HT1080 (cell line): Measurements from ENCODE around the gene LY9. TPM values are rescaled to one million over a fixed set of nuclear protein-coding genes. Genes with fewer than 3 reads are reported as not detected.
A peak's percentile ranks its signal among the peaks of the same experiment; 100 is the strongest.

Experiments used
- DNase-seq: peaks from one replicate; pipeline ENCODE4 v3.0.0-alpha.2; 2015; ENCODE audit warnings: low read depth
- polyA plus RNA-seq, 2 experiments: library from polyadenylated mRNA; depleted of rRNA; stranded (reverse); fragments of >200 nt; gene quantifications; 2 replicates each; pipeline ENCODE4 v1.2.3, GENCODE V29; 2015
- total RNA-seq: library from RNA; depleted of rRNA; stranded (reverse); fragments of >200 nt; shearing (Covaris generic); gene quantifications from 2 replicates; pipeline ENCODE4 v1.2.3, GENCODE V29; 2014; rRNA removed

The LY9 gene, protein sequence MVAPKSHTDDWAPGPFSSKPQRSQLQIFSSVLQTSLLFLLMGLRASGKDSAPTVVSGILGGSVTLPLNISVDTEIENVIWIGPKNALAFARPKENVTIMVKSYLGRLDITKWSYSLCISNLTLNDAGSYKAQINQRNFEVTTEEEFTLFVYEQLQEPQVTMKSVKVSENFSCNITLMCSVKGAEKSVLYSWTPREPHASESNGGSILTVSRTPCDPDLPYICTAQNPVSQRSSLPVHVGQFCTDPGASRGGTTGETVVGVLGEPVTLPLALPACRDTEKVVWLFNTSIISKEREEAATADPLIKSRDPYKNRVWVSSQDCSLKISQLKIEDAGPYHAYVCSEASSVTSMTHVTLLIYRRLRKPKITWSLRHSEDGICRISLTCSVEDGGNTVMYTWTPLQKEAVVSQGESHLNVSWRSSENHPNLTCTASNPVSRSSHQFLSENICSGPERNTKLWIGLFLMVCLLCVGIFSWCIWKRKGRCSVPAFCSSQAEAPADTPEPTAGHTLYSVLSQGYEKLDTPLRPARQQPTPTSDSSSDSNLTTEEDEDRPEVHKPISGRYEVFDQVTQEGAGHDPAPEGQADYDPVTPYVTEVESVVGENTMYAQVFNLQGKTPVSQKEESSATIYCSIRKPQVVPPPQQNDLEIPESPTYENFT
- total RNA-seq, result not detected in 2 replicates
- 0.07 and 0.28 TPM in 2 replicates for polyA plus RNA-seq (2015; cell fraction: cytosol; rRNA removed)
- not detected in 2 replicates for polyA plus RNA-seq (2015; cell fraction: nucleus; rRNA removed)

DNA sequence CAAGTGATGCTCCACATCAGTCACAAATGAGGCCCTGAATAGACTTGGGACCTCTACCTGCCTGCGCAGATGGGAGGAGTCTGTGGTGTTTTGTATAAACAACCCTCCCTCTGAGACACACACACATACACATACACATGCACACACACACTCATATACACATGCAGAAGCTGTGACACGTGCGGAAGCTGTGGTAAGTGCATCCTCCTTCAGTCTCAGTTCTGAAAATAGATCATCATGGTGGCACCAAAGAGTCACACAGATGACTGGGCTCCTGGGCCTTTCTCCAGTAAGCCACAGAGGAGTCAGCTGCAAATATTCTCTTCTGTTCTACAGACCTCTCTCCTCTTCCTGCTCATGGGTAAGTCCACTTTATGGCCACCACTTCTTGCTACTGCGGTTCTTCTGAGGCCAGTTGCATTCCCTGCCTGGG, at the start of gene LY9:
TSS of gene LY9 (plus strand) at position 224 of the 433 bp plus-strand sequence. CDS start at position 238, 14 bp downstream.
- DNase-seq, result peak; percentile 60

DNA sequence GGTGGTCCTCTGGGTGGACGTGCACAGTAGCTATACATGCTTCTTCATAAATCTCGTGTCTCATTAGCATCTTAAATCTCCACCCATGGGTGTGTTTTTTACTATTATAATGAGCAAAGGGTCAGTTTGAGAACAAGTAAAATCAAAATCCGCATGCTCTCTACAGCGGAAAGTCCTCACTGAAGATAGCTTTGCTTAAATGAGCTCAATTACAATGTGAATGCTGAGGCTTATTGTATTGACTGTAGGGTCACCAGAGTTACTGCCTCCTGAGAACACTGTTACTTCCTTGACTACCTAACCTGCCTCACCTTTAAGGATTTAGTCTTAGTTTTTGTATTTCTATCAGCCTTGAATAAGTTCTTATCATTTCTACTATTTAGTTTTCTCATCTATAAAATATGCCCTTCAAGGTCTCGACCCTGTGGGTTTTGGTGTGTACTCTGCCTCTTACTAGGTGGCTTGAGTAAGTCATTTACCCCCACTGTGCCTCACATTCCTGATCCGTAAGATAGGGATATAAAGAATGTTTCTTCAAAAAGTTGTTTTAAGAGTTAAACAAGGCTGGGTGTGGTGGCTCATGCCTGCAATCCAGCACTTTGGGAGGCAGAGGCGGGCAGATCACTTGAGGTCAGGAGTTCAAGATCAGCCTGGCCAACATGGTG, 49.0 kb upstream of the LY9 start:
- DNase-seq, result peak; percentile 38

DNA sequence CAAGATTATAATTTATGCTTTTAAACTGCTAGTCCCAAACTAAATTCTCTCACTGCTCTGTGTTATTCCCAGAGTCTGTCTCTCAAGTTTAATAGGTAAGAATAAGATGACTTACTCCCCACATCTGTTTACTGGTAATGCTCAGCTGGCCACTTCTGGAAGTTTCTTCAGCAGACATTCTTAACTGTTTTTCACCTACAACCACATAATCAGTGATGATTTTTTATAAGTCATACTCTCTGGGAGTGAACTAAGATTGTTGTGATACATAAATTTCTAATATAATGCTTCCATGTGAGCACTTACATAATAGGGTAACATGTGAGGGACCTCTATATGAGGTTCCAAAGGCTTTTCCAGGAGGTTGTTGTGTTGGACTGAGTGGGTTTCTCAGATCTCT, 48.3 kb upstream of the LY9 start:
- DNase-seq, result no peak

DNA sequence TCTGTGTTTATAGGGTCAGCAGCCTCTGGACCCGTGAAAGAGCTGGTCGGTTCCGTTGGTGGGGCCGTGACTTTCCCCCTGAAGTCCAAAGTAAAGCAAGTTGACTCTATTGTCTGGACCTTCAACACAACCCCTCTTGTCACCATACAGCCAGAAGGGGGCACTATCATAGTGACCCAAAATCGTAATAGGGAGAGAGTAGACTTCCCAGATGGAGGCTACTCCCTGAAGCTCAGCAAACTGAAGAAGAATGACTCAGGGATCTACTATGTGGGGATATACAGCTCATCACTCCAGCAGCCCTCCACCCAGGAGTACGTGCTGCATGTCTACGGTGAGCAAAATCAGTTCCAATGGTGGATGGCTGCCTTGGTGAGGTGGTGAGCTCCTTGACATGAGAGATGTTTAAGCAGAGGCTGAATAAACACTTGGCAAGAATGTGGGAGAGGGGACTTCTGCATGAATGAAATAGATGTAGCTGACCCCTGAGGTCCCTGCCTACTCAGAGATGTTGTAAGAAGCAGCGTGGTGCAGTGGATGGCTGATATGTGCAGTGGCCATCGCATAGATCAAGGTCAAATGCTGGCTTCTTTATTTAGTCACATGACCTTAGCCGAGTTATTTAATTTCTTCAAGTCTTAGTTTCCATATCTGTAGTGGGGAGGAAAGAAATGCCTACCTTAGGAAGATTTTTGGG, 47.6 kb upstream of the LY9 start:
- DNase-seq, result peak; percentile 91

DNA sequence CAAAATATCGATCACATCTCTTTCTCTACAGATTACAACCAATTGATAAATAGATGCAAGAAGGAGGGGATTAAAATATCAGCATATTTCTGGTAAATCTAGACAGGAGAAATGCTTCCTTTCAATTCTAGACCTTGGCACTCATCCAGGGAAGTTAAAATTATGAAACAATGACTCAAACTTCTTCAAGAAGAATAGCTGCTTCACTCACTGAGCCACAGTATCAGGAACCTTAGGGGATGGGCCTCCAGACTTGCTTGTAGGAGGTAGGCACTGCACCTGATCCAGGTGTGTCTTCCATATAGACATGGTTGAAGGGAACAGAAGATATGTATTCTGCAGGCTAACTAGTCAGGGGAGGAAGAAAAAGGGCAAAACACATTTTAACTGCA, 47.1 kb upstream of the LY9 start:
- DNase-seq, result peak; percentile 41

DNA sequence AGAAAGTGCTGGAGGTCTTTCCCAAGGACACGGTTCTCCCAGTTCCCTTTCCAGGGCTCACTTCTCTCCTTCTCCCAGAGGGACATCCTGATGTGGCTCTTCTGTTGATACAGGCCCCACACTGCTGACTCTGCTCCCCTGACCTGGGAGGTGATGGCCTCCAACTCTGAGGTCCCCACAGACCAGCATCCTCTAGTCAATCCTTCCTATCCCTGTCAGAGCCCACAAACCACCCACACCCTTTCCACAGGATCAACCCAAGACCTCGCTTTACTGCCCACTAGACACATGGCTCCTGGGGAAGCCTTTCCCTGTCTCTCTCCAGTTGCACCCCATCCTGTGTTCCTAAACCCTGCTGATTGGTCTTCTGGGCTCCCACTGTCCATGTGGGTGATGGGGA, 45.4 kb upstream of the LY9 start:
- DNase-seq, result no peak

DNA sequence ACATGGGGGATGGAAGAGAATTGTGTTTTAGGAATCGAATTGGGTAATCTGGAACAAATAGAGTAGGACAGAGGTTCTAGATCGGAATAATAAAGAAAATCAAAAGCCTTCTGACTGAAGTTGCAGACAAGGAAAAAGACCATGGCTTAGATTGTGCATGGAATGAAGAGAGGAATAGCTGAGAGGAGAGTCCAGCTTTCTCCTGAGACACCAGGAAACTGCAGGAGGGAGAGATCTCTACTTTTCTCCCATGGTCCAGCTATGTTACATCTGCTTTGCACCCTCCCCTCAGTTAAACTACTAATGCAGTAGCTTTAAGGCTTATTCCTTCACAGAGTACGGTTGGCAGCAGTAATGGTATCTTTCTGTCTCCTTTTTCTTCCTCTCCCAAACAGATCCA, 43.6 kb upstream of the LY9 start:
- no peak for DNase-seq

DNA sequence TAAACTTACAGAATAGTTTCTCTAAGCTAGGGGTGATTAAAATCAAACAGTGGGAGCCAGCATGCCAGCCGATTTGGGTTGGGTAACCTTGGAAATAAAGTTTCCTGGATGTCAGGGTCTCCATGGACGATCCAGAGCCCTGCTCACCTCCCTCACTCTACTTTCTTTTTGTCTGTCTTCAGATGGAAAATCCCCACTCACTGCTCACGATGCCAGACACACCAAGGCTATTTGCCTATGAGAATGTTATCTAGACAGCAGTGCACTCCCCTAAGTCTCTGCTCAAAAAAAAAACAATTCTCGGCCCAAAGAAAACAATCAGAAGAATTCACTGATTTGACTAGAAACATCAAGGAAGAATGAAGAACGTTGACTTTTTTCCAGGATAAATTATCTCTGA, 43.0 kb upstream of the LY9 start:
- no peak for DNase-seq

DNA sequence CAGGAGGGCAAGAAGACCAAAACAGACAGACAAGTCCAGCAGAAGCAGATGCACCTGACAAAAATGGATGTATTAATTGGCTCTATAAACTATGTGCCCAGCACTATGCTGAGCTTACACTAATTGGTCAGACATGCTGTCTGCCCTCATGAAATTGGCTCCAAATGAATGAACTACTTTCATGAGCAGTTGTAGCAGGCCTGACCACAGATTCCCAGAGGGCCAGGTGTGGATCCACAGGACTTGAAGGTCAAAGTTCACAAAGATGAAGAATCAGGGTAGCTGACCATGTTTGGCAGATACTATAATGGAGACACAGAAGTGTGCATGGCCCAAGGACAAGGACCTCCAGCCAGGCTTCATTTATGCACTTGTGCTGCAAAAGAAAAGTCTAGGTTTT, 42.4 kb upstream of the LY9 start:
- no peak for DNase-seq

DNA sequence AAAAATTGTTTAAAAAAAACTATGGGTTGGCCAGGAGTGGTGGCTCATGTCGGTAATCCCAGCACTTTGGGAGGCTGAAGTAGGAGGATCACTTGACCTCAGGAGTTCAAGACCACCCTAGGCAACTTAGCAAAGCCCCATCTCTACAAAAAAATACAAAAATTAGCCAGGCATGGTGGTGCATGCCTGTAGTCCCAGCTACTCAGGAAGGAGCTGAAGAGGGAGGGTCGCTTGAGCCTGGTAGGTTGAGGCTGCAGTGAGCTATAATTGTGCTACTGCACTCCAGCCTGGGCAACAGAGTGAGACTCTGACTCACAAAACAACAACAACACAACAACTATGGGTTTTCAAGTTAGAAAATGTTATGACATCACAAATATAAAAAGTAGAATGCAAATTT, 40.5 kb upstream of the LY9 start:
- DNase-seq, result no peak

DNA sequence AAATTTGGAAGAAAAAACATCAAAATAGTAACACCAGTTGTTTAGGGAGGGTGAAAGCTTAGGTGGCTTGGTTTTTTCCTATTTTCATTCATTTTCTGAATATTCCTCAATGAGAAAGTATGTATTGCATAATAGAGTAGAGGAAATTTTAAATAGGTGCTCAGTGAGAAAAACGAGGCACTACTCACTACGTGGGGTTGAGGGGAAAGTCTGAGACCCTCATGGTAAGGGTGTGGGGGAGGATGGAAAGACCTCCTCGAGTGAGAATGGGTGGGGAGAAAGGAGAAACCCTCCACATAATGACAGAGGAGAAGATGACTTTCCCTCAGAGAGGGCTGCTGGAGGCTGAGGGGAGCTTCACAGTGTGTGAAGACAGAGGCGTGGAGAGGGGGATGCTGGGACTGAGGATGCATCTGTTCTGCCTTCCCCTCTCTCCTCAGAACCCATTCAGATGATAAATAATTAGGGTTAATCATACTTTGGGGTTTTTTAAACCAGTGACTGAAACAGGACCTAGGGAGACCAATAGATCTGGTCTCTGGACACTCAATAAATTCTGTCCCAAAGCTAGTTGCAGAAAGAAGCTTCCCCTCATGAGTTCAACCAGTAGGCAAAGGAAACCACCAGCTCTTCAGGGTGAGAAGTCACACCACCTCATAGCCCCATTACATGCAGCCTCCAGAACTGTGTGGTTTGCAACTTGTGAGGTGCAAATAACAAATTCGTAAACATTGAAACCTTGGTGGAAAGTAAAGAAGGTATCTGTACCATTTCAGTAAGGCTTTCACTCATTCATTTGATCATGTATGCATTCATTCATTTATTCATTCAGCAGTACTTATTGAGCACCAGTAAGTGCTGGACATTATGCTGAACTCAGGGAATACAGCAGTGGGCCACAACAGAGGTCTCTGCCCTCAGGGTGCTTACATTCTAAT, 39.8 kb upstream of the LY9 start:
- no peak for DNase-seq

DNA sequence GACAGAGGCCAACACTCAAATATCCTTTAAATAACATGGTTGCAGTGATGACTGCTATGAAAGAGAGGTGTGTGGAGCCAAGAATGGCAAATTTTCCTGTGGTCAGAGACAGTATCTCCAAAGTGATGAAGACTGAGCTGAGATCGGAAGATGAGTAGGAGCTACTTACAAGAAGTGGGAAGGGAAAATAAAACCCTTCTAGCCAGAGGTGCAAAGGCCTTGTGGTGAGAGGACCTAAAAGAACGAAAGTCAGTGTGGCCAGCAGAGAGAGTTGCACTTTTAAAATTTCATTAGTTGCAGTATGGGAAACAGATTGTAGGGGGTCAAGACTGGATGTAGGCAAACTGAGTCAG, 39.1 kb upstream of the LY9 start:
- no peak for DNase-seq

DNA sequence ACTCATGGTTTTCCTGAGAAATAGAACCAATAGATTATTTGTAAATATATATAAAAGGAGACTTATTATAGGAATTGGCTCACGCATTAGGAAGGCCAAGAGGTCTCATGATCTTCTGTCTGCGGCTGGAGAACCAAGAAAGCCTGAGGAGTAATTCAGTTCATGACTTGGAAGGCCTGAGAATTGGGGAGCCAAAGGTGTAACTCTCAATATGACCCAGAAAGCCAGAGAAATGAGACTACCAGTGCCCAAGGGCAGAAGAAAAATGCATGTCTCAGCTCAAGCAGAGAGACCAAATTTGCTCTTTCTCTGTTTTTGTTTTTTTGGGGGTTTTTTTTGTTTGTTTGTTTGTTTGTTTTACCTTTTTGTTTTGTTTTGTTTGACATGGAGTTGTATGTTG, 37.5 kb upstream of the LY9 start:
- DNase-seq, result no peak

DNA sequence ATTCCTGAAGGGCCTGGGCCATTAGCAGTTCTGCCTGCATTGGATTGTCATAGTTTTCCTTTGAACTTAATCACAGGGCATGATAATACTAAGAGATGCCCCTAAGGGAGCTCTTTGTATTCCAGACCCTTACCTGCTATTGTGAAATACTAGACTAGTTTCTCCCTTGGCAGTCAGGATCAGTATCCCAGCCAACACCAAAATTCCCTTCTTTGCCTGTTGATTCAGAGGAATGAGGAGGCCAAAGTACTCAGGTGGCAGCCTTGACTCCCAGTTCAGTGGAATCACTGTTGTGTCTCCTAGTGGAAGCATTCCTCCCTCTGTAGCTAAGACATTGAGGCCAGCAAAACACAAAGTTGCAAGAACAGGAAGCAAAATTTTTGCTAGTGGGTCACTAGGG, 36.2 kb upstream of the LY9 start:
- DNase-seq, result no peak

DNA sequence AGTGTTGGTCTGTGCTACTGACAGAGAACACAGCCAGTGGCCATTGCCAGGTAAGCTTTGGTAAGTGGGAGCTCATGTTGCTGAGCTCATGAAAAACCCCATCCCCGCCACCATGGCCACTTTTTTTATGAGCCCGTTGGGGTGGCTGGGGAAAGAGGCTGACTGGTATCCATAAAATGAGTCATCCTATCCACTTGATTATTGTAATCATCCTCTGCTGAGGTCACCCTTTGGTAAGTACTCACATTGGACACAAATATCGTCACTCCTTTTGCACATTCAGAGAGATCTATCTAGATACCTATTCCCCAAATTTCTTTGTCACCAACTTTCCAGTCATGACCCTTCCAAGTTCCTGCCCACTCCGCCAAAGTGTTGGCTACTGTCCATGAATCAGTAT, 34.9 kb upstream of the LY9 start:
- peak; percentile 34 for DNase-seq

DNA sequence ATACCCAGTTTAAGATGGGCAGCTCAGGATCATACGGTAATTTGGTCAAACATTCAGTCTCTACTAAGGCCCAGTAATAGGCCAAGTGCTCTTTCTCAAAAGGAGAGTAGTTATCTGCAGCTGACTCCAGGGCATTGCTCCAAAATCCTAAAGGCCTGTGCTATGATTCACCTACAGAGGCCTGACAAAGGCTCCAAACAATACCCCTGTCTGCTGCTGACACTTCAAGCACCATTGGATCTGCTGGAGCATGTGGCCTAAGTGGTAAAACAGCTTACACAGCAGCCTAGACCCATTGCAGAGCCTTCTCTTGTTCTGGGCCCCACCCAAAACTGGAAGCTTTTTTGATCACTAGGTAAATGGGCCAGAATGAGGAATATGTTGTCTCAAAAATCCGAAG, 34.1 kb upstream of the LY9 start:
- peak; percentile 75 for DNase-seq

DNA sequence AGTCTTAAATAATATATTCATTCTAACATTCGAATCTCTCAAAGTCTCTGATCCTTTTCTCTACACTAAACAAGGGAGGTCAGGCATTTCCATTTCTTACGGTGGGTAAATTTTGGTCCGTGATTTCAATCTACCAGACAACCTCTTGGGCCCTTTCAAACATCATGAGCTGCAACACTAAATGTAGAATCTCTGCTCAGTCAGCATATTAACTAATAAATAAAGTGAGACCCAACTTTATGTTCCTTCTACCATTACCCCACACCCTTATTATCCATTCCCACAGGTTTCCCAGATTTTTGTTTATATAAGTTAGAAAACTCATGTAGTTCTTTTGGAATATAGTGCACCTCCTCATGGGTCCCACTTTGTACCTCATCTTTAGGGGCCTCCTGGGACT, 32.0 kb upstream of the LY9 start:
- no peak for DNase-seq

DNA sequence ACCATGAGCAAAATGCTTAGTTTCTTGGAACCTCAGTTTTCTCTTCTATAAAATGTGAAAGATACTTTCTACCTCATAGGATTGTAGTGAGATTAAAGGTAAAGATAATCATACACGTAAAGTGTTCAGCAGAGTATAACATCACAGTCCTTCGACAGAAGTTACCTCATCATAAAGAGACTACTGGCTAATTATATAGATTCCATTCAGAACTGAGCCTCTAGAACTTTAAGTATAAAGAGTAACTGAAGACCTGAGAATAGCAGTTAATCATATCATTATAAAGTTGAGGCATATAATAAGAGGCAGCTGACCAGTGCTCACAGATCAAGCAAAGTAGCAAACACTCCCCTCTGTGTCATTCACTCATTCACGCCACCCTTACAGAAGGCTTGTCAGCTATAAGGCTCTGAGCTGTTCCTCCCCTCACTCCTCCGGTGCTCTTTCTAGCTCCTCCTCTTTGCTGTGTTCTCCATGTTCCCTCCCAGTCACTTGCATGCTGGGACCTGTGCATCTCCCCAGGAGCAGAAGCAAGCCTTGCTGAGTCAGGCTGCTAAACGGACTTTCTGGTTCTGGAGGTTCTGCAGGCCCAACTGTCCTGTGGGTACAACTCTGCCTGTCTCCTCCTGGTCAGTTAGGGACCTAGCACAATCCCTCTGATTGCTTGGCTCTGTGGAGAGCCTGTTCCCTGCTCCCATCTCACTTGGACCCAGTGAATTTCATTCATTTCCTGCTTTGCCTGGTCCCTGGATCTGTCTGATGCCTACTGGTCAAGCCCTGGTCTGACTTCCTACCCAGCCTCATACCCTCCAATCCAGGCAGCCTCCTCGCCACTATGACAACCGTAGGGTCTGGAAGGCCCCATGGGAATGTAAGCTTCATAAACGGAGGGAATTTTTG, 28.3 kb upstream of the LY9 start:
- DNase-seq, result peak; percentile 66

DNA sequence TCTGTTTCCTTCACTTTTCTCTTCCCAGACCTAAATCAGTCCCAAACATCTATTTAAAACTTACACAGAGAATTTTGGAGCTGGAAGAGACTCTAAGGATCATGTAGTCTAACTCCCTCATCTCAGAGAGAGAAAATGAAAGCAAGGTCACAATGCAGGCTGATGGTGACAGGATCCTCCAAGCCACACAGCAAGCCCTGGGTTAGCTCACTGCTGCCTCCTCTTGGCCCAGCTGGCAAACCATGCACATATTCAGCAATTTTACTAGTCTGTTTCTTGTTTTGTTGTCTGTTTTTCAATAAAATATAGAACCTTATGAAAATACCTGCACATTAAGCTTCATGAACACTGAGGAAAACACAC, 27.7 kb upstream of the LY9 start:
- DNase-seq, result peak; percentile 71

DNA sequence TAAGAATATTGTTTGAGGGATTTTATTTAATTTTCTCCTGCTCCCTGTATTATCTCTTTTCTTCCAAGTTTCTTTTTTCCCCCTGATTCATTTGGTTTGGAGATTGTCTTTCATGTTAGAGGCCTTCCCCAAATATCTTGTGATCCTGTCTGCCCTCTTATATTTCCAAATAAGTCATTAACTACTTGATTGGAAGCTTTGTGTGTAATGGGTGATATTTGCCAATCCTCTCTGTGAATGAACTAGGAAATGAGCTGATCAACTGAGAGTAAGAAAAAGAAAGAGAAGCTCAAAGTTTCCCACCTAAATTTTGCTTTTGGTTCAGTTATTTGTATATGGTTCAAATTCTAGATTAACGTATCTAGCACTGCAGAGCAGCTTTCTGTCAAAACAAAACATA, 23.6 kb upstream of the LY9 start:
- DNase-seq, result no peak
